Stromal cell of bone marrow (primary cell): ENCODE results near the gene GRM6.

Experiments
- DNase-seq: peaks from one replicate; pipeline ENCODE4 v3.0.0-alpha.2; 2012; ENCODE audit warnings: low read depth

GRM6 gene

GRCh38 chr5:178983728-178984127, 11.4 kb downstream of the GRM6 start:
- no peak for DNase-seq

GRCh38 chr5:178982941-178983340, 12.2 kb downstream of the GRM6 start:
- DNase-seq: no peak

- no peak for DNase-seq
Observed at GRCh38 chr5:178981381-178981780, 13.7 kb downstream of the GRM6 start.

GRCh38 chr5:178965465-178966055, 29.6 kb downstream of the GRM6 start:
- no peak for DNase-seq

- DNase-seq: no peak
Observed at GRCh38 chr5:178941361-178941760, 53.8 kb downstream of the GRM6 start.

- DNase-seq: peak; percentile 85
Observed at GRCh38 chr5:178940569-178941360, 54.4 kb downstream of the GRM6 start, which contains the start of gene ZNF454. Gene ZNF454, plus strand, starts transcription at chr5:178941198. Its CDS starts 1,594 bp downstream, at chr5:178942792.

GRCh38 chr5:178931846-178932760, 63.0 kb downstream of the GRM6 start:
- DNase-seq: no peak
